Type B pancreatic cell (in vitro differentiated cells): Measurements from ENCODE around the gene PRAF2. TPM values are rescaled to one million over a fixed set of nuclear protein-coding genes. Genes with fewer than 3 reads are reported as not detected.
A peak's percentile ranks its signal among the peaks of the same experiment; 100 is the strongest.

Experiments used
- DNase-seq: peaks from one replicate; pipeline ENCODE4 v3.0.0; 2021; ENCODE audit warnings: mixed read lengths; ENCODE audit not compliant: unreplicated experiment; ENCODE audit errors: extremely low spot score
- H3K27ac Mint-ChIP-seq: 2 replicates; pipeline ENCODE4 v1.8.0; 2021; ENCODE audit warnings: mild to moderate bottlenecking, mixed read lengths
- H3K27me3 Mint-ChIP-seq: 2 replicates; pipeline ENCODE4 v1.8.0; 2021; ENCODE audit warnings: mixed read lengths
- H3K36me3 Mint-ChIP-seq: 2 replicates; pipeline ENCODE4 v1.8.0; 2021; ENCODE audit warnings: mixed read lengths
- H3K4me1 Mint-ChIP-seq: one replicate; pipeline ENCODE4 v1.8.0; 2021; ENCODE audit warnings: mixed read lengths; ENCODE audit not compliant: unreplicated experiment
- H3K4me3 Mint-ChIP-seq: 2 replicates; pipeline ENCODE4 v1.8.0; 2021; ENCODE audit warnings: mild to moderate bottlenecking, mixed read lengths
- H3K9me3 Mint-ChIP-seq: 2 replicates; pipeline ENCODE4 v1.8.0; 2021; ENCODE audit warnings: mixed read lengths
- CTCF ChIP-seq: fragments of 200-600 bp; sonication (generic); conservative IDR thresholded peaks from 2 replicates; pipeline ENCODE4 v1.5.0; 2021; ENCODE audit warnings: antibody characterized with exemption, mild to moderate bottlenecking
- total RNA-seq: library from RNA; stranded (reverse); gene quantifications from 2 replicates; pipeline ENCODE4 v1.2.1, GENCODE V29; 2021; ENCODE audit warnings: low replicate concordance

The PRAF2 gene
- total RNA-seq, 1 donor from 2014 or later, result 29.7 TPM

GRCh38 chrX:49061490-49061889 is 12.3 kb downstream of the PRAF2 start:
- no peak overlapping the region for H3K4me3 Mint-ChIP-seq
- no peaks in the 10 kb centered on the region for H3K9me3 Mint-ChIP-seq
- H3K27me3 Mint-ChIP-seq, result no peaks in the 10 kb centered on the region
- peak overlapping the region; percentile 58 for H3K27ac Mint-ChIP-seq
- no peak for TF ChIP-seq CTCF
- no peak for DNase-seq
- no peaks in the 10 kb centered on the region for H3K4me1 Mint-ChIP-seq
- peaks cover 4% of the 10 kb centered on the region for H3K36me3 Mint-ChIP-seq

- Mint-ChIP-seq H3K27ac (peak overlapping the region; percentile 56), H3K4me3 (peak overlapping the region; percentile 34), H3K27me3 (no peaks in the 10 kb centered on the region), H3K36me3 (peaks cover 4% of the 10 kb centered on the region), H3K4me1 (no peaks in the 10 kb centered on the region), H3K9me3 (no peaks in the 10 kb centered on the region)
- no peak for TF ChIP-seq CTCF
- DNase-seq, result no peak
Observed at GRCh38 chrX:49060914-49061313, 12.9 kb downstream of the PRAF2 start.

- Mint-ChIP-seq H3K4me3 (peak overlapping the region; percentile 89), H3K36me3 (peaks cover 4% of the 10 kb centered on the region), H3K4me1 (peaks cover 8% of the 10 kb centered on the region), H3K27ac (peak overlapping the region; percentile 93), H3K27me3 (no peaks in the 10 kb centered on the region), H3K9me3 (no peaks in the 10 kb centered on the region)
- no peak for TF ChIP-seq CTCF
- no peak for DNase-seq
Observed at GRCh38 chrX:49059681-49060085, 14.1 kb downstream of the PRAF2 start.

GRCh38 chrX:49059201-49059600 is 14.6 kb downstream of the PRAF2 start:
- Mint-ChIP-seq H3K4me3 (peak overlapping the region; percentile 89), H3K27me3 (no peaks in the 10 kb centered on the region), H3K4me1 (peaks cover 12% of the 10 kb centered on the region), H3K36me3 (peaks cover 7% of the 10 kb centered on the region), H3K9me3 (peaks cover 3% of the 10 kb centered on the region), H3K27ac (peak overlapping the region; percentile 93)
- no peak for DNase-seq
- TF ChIP-seq CTCF, result no peak

- Mint-ChIP-seq H3K27ac (peak within 1 kb of the TSS; percentile 93), H3K4me3 (peak within 1 kb of the TSS; percentile 89), H3K36me3 (peaks cover 9% of the 10 kb centered on the region), H3K4me1 (peaks cover 16% of the 10 kb centered on the region), H3K27me3 (no peaks in the 10 kb centered on the region), H3K9me3 (peaks cover 6% of the 10 kb centered on the region)
- TF ChIP-seq CTCF, result no peak
- no peak for DNase-seq
Observed at GRCh38 chrX:49058794-49059193, 15.0 kb downstream of the PRAF2 start, which contains the start of gene CCDC120. Gene CCDC120 (plus strand): TSS chrX:49058999. CDS start chrX:49062042, 3,043 bp downstream.
